ENCODE data around the gene KCTD1.
A peak's percentile ranks its signal among the peaks of the same experiment; 100 is the strongest.

- TF ChIP-seq CTCF (IDR thresholded peaks at IDR 0.05) (peak; percentile 45), EZH2 (IDR thresholded peaks at IDR 0.05; ENCODE audit: borderline replicate concordance, insufficient read depth, low read depth, low read length, poor library complexity, severe bottlenecking) (no peak)
Observed at GRCh38 chr18:26468931-26469340, 79.4 kb downstream of the KCTD1 start.

Data from B cell (primary cell).